ENCODE results near the gene EXOC6. TPM values are rescaled to one million over a fixed set of nuclear protein-coding genes. Genes with fewer than 3 reads are reported as not detected.
A peak's percentile ranks its signal among the peaks of the same experiment; 100 is the strongest.

EXOC6 gene
- total RNA-seq, 2 experiments from 2014 or later = 8.0 to 9.4 TPM

- H2AFZ ChIP-seq (ENCODE audit: low read length) = no peak overlapping the region
- no peak overlapping the region for H3K4me2 ChIP-seq (ENCODE audit: low read length)
- H3K4me3 ChIP-seq (ENCODE audit: low read depth, low read length, poor library complexity, severe bottlenecking) = no peak overlapping the region
- intact Hi-C loops (cut with micrococcal nuclease; ENCODE audit: unreplicated experiment) = no loop called here
- peak; percentile 64 for DNase-seq (ENCODE audit: low spot score)
- POLR2A ChIA-PET = interaction anchor here (0.5 to 1.0 kb wide), 3 partner anchors 12 to 1071 kb away, joined by 3 read pairs; no protein-coding TSS in a partner anchor
- BruUV-seq (replicated peaks) = no TSS peak
- CTCF ChIA-PET (ENCODE audit: unreplicated experiment) = no interaction called here
- H3K9me3 ChIP-seq (ENCODE audit: low read length) = no peaks in the 10 kb centered on the region
- no peaks in the 10 kb centered on the region for H3K79me2 ChIP-seq (ENCODE audit: insufficient read depth, low read depth, low read length)
- no peaks in the 10 kb centered on the region for H3K9me2 ChIP-seq (ENCODE audit: insufficient read depth, low read length)
- no peaks in the 10 kb centered on the region for H3K36me3 ChIP-seq (ENCODE audit: insufficient read depth, low read length)
- no peak overlapping the region for H3K27ac ChIP-seq (ENCODE audit: low read depth, low read length, poor library complexity, severe bottlenecking)
- TF ChIP-seq CTCF (conservative IDR thresholded peaks at IDR 0.05; ENCODE audit: low read length) (peak; percentile 75), EZH2phosphoT487 (IDR thresholded peaks at IDR 0.05; ENCODE audit: borderline replicate concordance, low read depth, low read length) (no peak)
- no peaks in the 10 kb centered on the region for H4K20me1 ChIP-seq (ENCODE audit: insufficient read depth, low read length)
- peaks cover 2% of the 10 kb centered on the region for H3K4me1 ChIP-seq (ENCODE audit: insufficient read depth, low read length, poor library complexity, severe bottlenecking)
Measured at GRCh38 chr10:93039721-93040120, 191.4 kb downstream of the EXOC6 start.

GRCh38 chr10:93054486-93054885 is 206.2 kb downstream of the EXOC6 start:
- Histone ChIP-seq H3K4me2 (ENCODE audit: low read length) (no peak overlapping the region), H4K20me1 (ENCODE audit: insufficient read depth, low read length) (no peaks in the 10 kb centered on the region), H3K4me3 (ENCODE audit: low read depth, low read length, poor library complexity, severe bottlenecking) (no peak overlapping the region), H3K4me1 (ENCODE audit: insufficient read depth, low read length, poor library complexity, severe bottlenecking) (no peaks in the 10 kb centered on the region), H2AFZ (ENCODE audit: low read length) (no peak overlapping the region), H3K9me3 (ENCODE audit: low read length) (no peaks in the 10 kb centered on the region), H3K79me2 (ENCODE audit: insufficient read depth, low read depth, low read length) (no peaks in the 10 kb centered on the region), H3K9me2 (ENCODE audit: insufficient read depth, low read length) (no peaks in the 10 kb centered on the region), H3K36me3 (ENCODE audit: insufficient read depth, low read length) (no peaks in the 10 kb centered on the region), H3K27ac (ENCODE audit: low read depth, low read length, poor library complexity, severe bottlenecking) (no peak overlapping the region)
- ChIA-PET CTCF (ENCODE audit: unreplicated experiment) (no interaction called here), POLR2A (interaction anchor here (1.3 kb wide), 1 partner anchor 23 kb away, joined by 3 read pairs; no protein-coding TSS in a partner anchor)
- TF ChIP-seq CTCF (conservative IDR thresholded peaks at IDR 0.05; ENCODE audit: low read length) (no peak), EZH2phosphoT487 (IDR thresholded peaks at IDR 0.05; ENCODE audit: borderline replicate concordance, low read depth, low read length) (no peak)
- no TSS peak for BruUV-seq (replicated peaks)
- intact Hi-C loops (cut with micrococcal nuclease; ENCODE audit: unreplicated experiment) = no loop called here
- DNase-seq (ENCODE audit: low spot score) = no peak

- Histone ChIP-seq H3K4me3 (ENCODE audit: low read depth, low read length, poor library complexity, severe bottlenecking) (no peak overlapping the region), H3K27ac (ENCODE audit: low read depth, low read length, poor library complexity, severe bottlenecking) (no peak overlapping the region), H3K9me2 (ENCODE audit: insufficient read depth, low read length) (no peaks in the 10 kb centered on the region), H2AFZ (ENCODE audit: low read length) (no peak overlapping the region), H3K4me2 (ENCODE audit: low read length) (no peak overlapping the region), H3K9me3 (ENCODE audit: low read length) (no peaks in the 10 kb centered on the region), H3K4me1 (ENCODE audit: insufficient read depth, low read length, poor library complexity, severe bottlenecking) (no peaks in the 10 kb centered on the region), H4K20me1 (ENCODE audit: insufficient read depth, low read length) (no peaks in the 10 kb centered on the region), H3K36me3 (ENCODE audit: insufficient read depth, low read length) (no peaks in the 10 kb centered on the region), H3K79me2 (ENCODE audit: insufficient read depth, low read depth, low read length) (no peaks in the 10 kb centered on the region)
- intact Hi-C loops (cut with micrococcal nuclease; ENCODE audit: unreplicated experiment) = no loop called here
- no peak for DNase-seq (ENCODE audit: low spot score)
- BruUV-seq (replicated peaks) = no TSS peak
- CTCF ChIA-PET (ENCODE audit: unreplicated experiment) = no interaction called here
- POLR2A ChIA-PET = no interaction called here
- TF ChIP-seq EZH2phosphoT487 (IDR thresholded peaks at IDR 0.05; ENCODE audit: borderline replicate concordance, low read depth, low read length) = no peak
- no peak for TF ChIP-seq CTCF (conservative IDR thresholded peaks at IDR 0.05; ENCODE audit: low read length)
Measured at GRCh38 chr10:93058139-93058538, 209.8 kb downstream of the EXOC6 start.
